NCI-H510A (cell line): ENCODE measurements around the gene TSHZ3.

ENCODE experiments used
- DNase-seq: peaks from one replicate; lab custom pipeline; 2025; lab: John Stamatoyannopoulos, UW

TSHZ3 gene

GRCh38 chr19:31312009-31312676 is 37.1 kb downstream of the TSHZ3 start:
- no peak for DNase-seq

GRCh38 chr19:31310432-31311133 is 38.7 kb downstream of the TSHZ3 start:
- no peak for DNase-seq

GRCh38 chr19:31308781-31309180 is 40.5 kb downstream of the TSHZ3 start:
- no peak for DNase-seq

GRCh38 chr19:31307071-31307669 is 42.1 kb downstream of the TSHZ3 start:
- no peak for DNase-seq

- DNase-seq, result no peak
These were observed 43.1 kb downstream of the TSHZ3 start for GRCh38 chr19:31306006-31306753.

- no peak for DNase-seq
These were observed 44.4 kb downstream of the TSHZ3 start for GRCh38 chr19:31304831-31305312.

GRCh38 chr19:31303262-31303815 is 45.9 kb downstream of the TSHZ3 start:
- no peak for DNase-seq

DNA sequence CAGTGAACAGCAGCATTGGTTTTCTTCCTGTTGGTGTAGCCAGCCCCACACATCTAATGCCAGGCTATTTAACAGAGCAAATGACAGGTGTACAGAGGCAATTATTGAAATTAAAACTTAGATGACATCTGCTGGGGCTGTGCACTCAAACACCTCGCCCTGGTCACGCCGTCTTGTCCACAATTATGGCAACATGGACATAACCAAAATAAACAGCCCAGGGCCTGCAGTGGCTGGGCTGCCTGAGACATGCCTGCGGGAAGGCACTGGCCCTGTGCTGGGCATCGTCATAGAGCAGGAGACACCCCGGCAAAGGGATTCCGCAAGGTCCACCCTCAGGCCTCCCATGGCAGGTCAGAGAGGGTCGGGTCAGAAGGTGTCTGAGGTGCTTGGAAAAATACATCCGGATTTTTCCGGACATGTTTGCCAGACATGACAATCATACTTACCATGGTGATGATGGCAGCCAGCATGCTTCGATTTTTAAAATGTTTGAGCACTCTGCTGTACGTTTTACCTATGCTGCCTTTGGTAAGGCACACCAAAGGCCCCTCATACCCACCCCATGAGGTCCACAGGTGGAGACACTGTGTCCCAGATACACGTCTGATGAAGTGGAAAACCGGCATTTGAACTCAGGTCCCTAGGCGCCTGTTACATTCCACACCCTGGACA is 47.8 kb downstream of the TSHZ3 start:
- DNase-seq, result no peak

DNA sequence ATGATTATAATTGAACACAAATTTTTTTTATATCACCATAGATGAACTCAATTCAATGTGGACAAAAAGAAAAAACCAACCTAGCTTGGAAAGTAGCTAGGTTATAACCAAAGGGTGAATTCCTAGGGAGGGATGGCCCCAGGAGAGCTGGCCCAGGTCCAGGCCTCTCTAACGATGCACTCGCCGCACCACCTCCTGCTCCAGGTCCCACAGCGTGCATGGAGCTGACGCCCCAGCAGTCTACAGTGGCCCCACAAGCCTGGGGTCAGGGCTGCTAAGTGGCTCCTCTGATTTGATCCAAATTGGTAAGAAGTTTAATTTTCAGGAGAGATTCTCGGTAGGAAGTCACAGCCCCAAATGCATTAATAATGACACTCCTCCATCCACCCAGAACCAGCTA is 48.8 kb downstream of the TSHZ3 start:
- DNase-seq, result no peak

GRCh38 chr19:31299665-31300064 is 49.6 kb downstream of the TSHZ3 start:
- no peak for DNase-seq

GRCh38 chr19:31297991-31298390 is 51.2 kb downstream of the TSHZ3 start:
- no peak for DNase-seq

DNA sequence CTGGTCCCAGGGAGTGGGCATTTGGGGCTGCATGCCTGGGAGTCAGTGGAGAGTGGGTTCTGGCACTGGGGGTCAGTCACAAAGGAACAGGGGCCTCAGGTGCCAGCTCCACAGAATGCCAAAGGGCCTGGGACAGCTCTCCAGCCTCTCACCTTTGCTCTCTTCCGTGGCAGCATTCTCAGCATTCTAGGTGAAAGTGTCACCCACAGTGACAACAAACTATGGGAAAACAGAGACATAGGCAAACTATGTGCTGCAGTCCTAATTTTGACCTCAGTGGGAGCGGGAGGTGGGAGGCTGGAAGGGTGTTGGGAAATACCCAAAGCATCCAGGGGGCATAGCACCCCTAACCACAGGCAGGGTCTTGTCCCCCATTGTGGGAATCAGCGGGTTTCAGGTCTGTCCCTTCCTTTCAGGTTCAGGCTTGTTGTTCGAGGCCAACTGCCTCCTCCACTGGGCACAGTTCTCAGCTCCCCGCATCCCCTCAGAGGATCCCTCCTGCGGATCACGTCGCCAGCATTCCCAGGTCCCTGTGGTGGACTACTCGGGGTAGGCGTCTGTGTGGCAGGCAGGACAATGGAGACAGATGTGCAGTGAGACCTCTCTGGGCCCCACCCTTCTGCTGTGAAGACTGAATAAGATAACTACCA is 52.4 kb downstream of the TSHZ3 start:
- DNase-seq, result no peak

GRCh38 chr19:31294189-31294588 is 55.0 kb downstream of the TSHZ3 start:
- no peak for DNase-seq

DNA sequence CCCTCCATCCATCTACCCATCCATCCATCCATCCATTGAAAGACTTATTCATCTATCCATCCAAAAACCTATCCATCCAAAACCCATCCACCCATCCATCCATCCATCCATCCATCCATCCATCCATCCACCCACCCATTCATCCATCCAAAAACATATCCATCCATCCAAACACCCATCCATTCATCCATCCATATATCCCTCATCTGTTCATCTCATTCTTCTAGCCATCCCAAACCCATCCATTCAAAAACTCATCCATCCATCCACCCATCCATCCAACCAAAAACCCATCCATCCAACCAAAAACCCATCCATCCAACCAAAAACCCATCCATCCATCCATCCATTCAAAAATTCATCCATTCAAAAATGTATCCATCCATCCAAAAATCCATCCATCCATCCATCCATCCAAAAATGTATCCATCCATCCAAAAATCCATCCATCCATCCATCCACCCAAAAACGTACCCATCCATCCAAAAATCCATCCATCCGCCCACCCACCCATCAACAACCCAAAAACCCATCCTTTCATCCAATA is 56.5 kb downstream of the TSHZ3 start:
- no peak for DNase-seq

- no peak for DNase-seq
These were observed 58.2 kb downstream of the TSHZ3 start for GRCh38 chr19:31290931-31291590.

GRCh38 chr19:31289976-31290375 is 59.3 kb downstream of the TSHZ3 start:
- DNase-seq, result no peak

DNA sequence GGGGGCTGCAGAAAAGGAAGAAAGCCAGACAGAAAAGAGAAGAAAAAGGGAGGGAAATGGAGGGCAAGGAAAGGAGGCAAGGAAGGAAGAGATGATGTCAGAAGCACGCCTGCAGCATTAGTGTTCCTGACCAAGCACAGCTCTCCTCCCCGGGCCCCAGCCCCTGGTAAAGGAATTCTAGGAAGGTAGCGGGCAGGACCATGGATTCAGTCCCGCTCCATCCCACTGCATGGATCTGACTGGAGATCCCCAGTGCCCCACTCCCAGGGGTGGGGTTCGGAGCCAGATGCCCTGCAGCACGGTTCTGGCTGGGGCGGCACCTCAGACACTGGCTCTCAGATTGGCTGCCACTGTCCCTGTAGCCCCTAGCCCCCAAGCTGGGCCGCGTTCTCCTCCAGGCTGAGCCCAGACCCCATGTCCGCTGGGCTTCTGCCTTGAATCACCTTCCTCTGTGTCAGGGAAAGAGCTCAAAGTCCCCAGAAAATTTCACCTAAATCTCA is 59.8 kb downstream of the TSHZ3 start:
- no peak for DNase-seq

DNA sequence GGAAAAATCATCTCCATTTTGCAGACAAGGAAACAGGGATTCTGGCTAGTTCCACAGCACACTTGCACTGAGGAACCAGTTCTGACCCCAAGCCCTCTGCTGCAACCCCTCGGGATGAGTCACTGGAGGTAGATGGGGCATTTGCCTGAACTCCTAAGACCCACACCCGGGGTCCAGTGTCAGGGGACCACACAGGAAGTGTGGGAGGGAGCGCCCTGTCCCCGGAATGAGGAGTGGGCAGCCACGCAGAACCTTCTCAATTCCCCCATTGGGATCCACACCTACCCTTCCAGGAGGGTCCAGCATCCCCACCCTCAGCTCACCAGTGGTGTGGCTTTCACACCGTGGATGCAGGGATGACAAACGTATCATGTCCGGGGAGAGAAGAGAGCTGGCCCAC is 62.7 kb downstream of the TSHZ3 start:
- DNase-seq, result no peak

DNA sequence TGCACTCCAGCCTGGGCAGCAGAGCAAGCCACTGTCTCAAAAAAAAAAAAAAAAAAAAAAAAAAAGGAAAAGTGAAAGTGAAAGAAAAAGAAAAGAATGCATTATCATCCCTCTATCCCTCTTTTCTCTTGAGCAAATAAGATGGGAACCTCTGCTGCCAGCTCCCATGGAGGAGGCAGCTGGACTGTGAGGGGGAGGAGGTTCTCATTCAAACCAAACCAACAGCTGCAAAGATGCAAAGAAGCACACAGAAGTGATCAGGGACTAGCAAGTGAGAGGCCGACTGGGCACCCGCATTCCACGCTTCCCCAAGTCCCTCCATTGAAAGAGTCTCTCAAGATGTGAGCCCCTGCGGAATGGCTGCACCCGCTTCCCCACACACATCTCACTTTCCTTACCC is 63.5 kb downstream of the TSHZ3 start:
- no peak for DNase-seq

DNA sequence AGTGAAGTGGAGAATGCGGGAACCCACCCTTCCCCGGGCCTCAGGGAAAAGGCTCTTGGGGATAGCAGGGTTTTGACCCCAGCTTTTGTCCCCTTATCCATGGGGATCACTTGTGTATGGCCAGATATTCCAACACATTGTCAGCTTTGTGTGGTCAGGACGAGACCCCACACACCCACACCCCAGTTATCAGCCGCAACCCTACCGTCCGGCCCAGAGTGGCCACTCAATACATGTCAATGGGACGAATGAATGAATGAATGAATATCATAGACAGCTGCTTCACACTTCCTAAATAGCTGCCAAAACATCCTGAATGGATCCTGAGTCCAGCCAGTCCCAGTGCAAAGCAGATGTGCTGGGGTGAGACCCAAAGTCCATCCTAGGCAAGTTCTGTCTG is 64.6 kb downstream of the TSHZ3 start:
- no peak for DNase-seq
